ENCODE data around the gene TUBB2B.
A peak's percentile ranks its signal among the peaks of the same experiment; 100 is the strongest.

The TUBB2B gene

GRCh38 chr6:3213334-3213695, 14.1 kb downstream of the TUBB2B start:
- H3K9me3 ChIP-seq (ENCODE audit: insufficient read depth, low read length) = no peaks in the 10 kb centered on the region
- H3K27ac ChIP-seq (ENCODE audit: low read length) = no peak overlapping the region
- H4K20me1 ChIP-seq (ENCODE audit: insufficient read depth, low read length) = no peaks in the 10 kb centered on the region
- H3K4me1 ChIP-seq (ENCODE audit: low read length) = peaks cover 21% of the 10 kb centered on the region
- H3K36me3 ChIP-seq (replicated peaks; ENCODE audit: low read depth, low read length) = no peaks in the 10 kb centered on the region
- TF ChIP-seq EZH2phosphoT487 (IDR thresholded peaks at IDR 0.05; ENCODE audit: low read depth) = no peak
- no peak for TF ChIP-seq CTCF (IDR thresholded peaks at IDR 0.05; ENCODE audit: low read depth, low read length)
- no peaks in the 10 kb centered on the region for H3K79me2 ChIP-seq (ENCODE audit: low read length)
- peaks cover 11% of the 10 kb centered on the region for H3K27me3 ChIP-seq (ENCODE audit: low read depth, low read length)
- no peak overlapping the region for H2AFZ ChIP-seq (ENCODE audit: low read depth, low read length)
- H3K9ac ChIP-seq (ENCODE audit: low read length) = no peak overlapping the region
- no peak overlapping the region for H3K4me2 ChIP-seq (ENCODE audit: low read length)
- H3K4me3 ChIP-seq (ENCODE audit: low read length) = no peak overlapping the region

GRCh38 chr6:3212261-3212660, 15.2 kb downstream of the TUBB2B start:
- Histone ChIP-seq H3K27ac (ENCODE audit: low read length) (no peak overlapping the region), H3K9me3 (ENCODE audit: insufficient read depth, low read length) (no peaks in the 10 kb centered on the region), H3K36me3 (replicated peaks; ENCODE audit: low read depth, low read length) (no peaks in the 10 kb centered on the region), H2AFZ (ENCODE audit: low read depth, low read length) (no peak overlapping the region), H3K4me2 (ENCODE audit: low read length) (no peak overlapping the region), H3K9ac (ENCODE audit: low read length) (no peak overlapping the region), H3K4me1 (ENCODE audit: low read length) (peaks cover 27% of the 10 kb centered on the region), H3K27me3 (ENCODE audit: low read depth, low read length) (peaks cover 6% of the 10 kb centered on the region; the same call in 1 of the 2 replicates), H3K79me2 (ENCODE audit: low read length) (no peaks in the 10 kb centered on the region), H4K20me1 (ENCODE audit: insufficient read depth, low read length) (no peaks in the 10 kb centered on the region), H3K4me3 (ENCODE audit: low read length) (no peak overlapping the region)
- TF ChIP-seq EZH2phosphoT487 (IDR thresholded peaks at IDR 0.05; ENCODE audit: low read depth) (no peak), CTCF (IDR thresholded peaks at IDR 0.05; ENCODE audit: low read depth, low read length) (no peak)

- Histone ChIP-seq H3K79me2 (ENCODE audit: low read length) (no peaks in the 10 kb centered on the region), H3K9ac (ENCODE audit: low read length) (no peak overlapping the region), H4K20me1 (ENCODE audit: insufficient read depth, low read length) (no peaks in the 10 kb centered on the region), H3K27me3 (ENCODE audit: low read depth, low read length) (peaks cover 6% of the 10 kb centered on the region; the same call in 1 of the 2 replicates), H3K4me1 (ENCODE audit: low read length) (peaks cover 27% of the 10 kb centered on the region), H3K4me3 (ENCODE audit: low read length) (no peak overlapping the region), H3K9me3 (ENCODE audit: insufficient read depth, low read length) (no peaks in the 10 kb centered on the region), H3K4me2 (ENCODE audit: low read length) (no peak overlapping the region), H3K27ac (ENCODE audit: low read length) (no peak overlapping the region), H2AFZ (ENCODE audit: low read depth, low read length) (no peak overlapping the region), H3K36me3 (replicated peaks; ENCODE audit: low read depth, low read length) (no peaks in the 10 kb centered on the region)
- TF ChIP-seq EZH2phosphoT487 (IDR thresholded peaks at IDR 0.05; ENCODE audit: low read depth) (no peak), CTCF (IDR thresholded peaks at IDR 0.05; ENCODE audit: low read depth, low read length) (no peak)
Measured at GRCh38 chr6:3211681-3212080, 15.8 kb downstream of the TUBB2B start.

- H3K9ac ChIP-seq (ENCODE audit: low read length) = no peak overlapping the region
Measured at GRCh38 chr6:3210024-3210610, 17.3 kb downstream of the TUBB2B start.

More at GRCh38 chr6:3210024-3210610, 17.3 kb downstream of the TUBB2B start:
- no peaks in the 10 kb centered on the region for H3K36me3 ChIP-seq (replicated peaks; ENCODE audit: low read depth, low read length)
- peaks cover 27% of the 10 kb centered on the region for H3K4me1 ChIP-seq (ENCODE audit: low read length)
- peak overlapping the region; percentile 86; the same call in 1 of the 2 replicates for H2AFZ ChIP-seq (ENCODE audit: low read depth, low read length)
- H4K20me1 ChIP-seq (ENCODE audit: insufficient read depth, low read length) = no peaks in the 10 kb centered on the region
- H3K9me3 ChIP-seq (ENCODE audit: insufficient read depth, low read length) = no peaks in the 10 kb centered on the region
- TF ChIP-seq CTCF (IDR thresholded peaks at IDR 0.05; ENCODE audit: low read depth, low read length) (no peak), EZH2phosphoT487 (IDR thresholded peaks at IDR 0.05; ENCODE audit: low read depth) (no peak)
- H3K4me2 ChIP-seq (ENCODE audit: low read length) = peak overlapping the region; percentile 73
- H3K79me2 ChIP-seq (ENCODE audit: low read length) = no peaks in the 10 kb centered on the region
- H3K4me3 ChIP-seq (ENCODE audit: low read length) = peak overlapping the region; percentile 64; the same call in 1 of the 2 replicates
- peaks cover 11% of the 10 kb centered on the region for H3K27me3 ChIP-seq (ENCODE audit: low read depth, low read length)
- H3K27ac ChIP-seq (ENCODE audit: low read length) = peak overlapping the region; percentile 41
